ENCODE data around the gene PCK2.

PCK2 gene

GRCh38 chr14:24067133-24068082, 26.7 kb upstream of the PCK2 start:
- TF ChIP-seq CTCF (IDR thresholded peaks at IDR 0.05; ENCODE audit: control insufficient read depth, extremely low read depth, insufficient read depth): no peak
- no peak overlapping the region for H3K4me3 ChIP-seq (ENCODE audit: low read depth, low read length)
- no peak for DNase-seq (ENCODE audit: low read depth)

GRCh38 chr14:24068711-24069410, 25.2 kb upstream of the PCK2 start:
- no peak for TF ChIP-seq CTCF (IDR thresholded peaks at IDR 0.05; ENCODE audit: control insufficient read depth, extremely low read depth, insufficient read depth)
- DNase-seq (ENCODE audit: low read depth): no peak
- no peak overlapping the region for H3K4me3 ChIP-seq (ENCODE audit: low read depth, low read length)

GRCh38 chr14:24069411-24069735, 24.7 kb upstream of the PCK2 start:
- TF ChIP-seq CTCF (IDR thresholded peaks at IDR 0.05; ENCODE audit: control insufficient read depth, extremely low read depth, insufficient read depth): no peak
- H3K4me3 ChIP-seq (ENCODE audit: low read depth, low read length): no peak overlapping the region
- DNase-seq (ENCODE audit: low read depth): no peak

- no peak for TF ChIP-seq CTCF (IDR thresholded peaks at IDR 0.05; ENCODE audit: control insufficient read depth, extremely low read depth, insufficient read depth)
- no peak overlapping the region for H3K4me3 ChIP-seq (ENCODE audit: low read depth, low read length)
- no peak for DNase-seq (ENCODE audit: low read depth)
Observed at GRCh38 chr14:24070285-24071143, 23.6 kb upstream of the PCK2 start.

GRCh38 chr14:24071144-24071697, 22.9 kb upstream of the PCK2 start, which contains the start of gene CPNE6:
TSS of gene CPNE6 (plus strand) at chr14:24071562. CDS start at chr14:24072937, 1,375 bp downstream.
- no peak for DNase-seq (ENCODE audit: low read depth)
- TF ChIP-seq CTCF (IDR thresholded peaks at IDR 0.05; ENCODE audit: control insufficient read depth, extremely low read depth, insufficient read depth): no peak
- no peak within 1 kb of the TSS for H3K4me3 ChIP-seq (ENCODE audit: low read depth, low read length)

- H3K4me3 ChIP-seq (ENCODE audit: low read depth, low read length): no peak overlapping the region
- DNase-seq (ENCODE audit: low read depth): no peak
- TF ChIP-seq CTCF (IDR thresholded peaks at IDR 0.05; ENCODE audit: control insufficient read depth, extremely low read depth, insufficient read depth): no peak
Observed at GRCh38 chr14:24071836-24072430, 22.2 kb upstream of the PCK2 start.
